Trophoblast cell (in vitro differentiated cells and primary cell): ENCODE results near the gene ADAM23.

Experiments used
- DNase-seq, 2 donors: peaks; one replicate each; pipeline ENCODE4 v3.0.0-alpha.2; 2016
- H2AFZ ChIP-seq: 2 replicates; pipeline ENCODE4 v1.6.1; 2013; ENCODE audit warnings: low read length, moderate library complexity, mild to moderate bottlenecking; ENCODE audit not compliant: insufficient read depth, poor library complexity
- H2AK5ac ChIP-seq: 2 replicates; pipeline ENCODE4 v1.6.1; 2013; ENCODE audit warnings: mild to moderate bottlenecking, low read length
- H2BK120ac ChIP-seq: 2 replicates; pipeline ENCODE4 v1.6.1; 2013; ENCODE audit warnings: low read length, mild to moderate bottlenecking, moderate library complexity; ENCODE audit not compliant: insufficient read depth, poor library complexity
- H2BK12ac ChIP-seq: 2 replicates; pipeline ENCODE4 v1.6.1; 2013; ENCODE audit warnings: mild to moderate bottlenecking, low read length, moderate library complexity
- H2BK5ac ChIP-seq: 2 replicates; pipeline ENCODE4 v1.6.1; 2013; ENCODE audit warnings: low read length, low read depth, moderate library complexity, mild to moderate bottlenecking; ENCODE audit not compliant: poor library complexity
- H3K14ac ChIP-seq: 2 replicates; pipeline ENCODE4 v1.6.1; 2013; ENCODE audit warnings: mild to moderate bottlenecking, low read length
- H3K18ac ChIP-seq: 2 replicates; pipeline ENCODE4 v1.6.1; 2013; ENCODE audit warnings: mild to moderate bottlenecking, low read length
- H3K23ac ChIP-seq: 2 replicates; pipeline ENCODE4 v1.6.1; 2013; ENCODE audit warnings: low read length
- H3K27ac ChIP-seq: 2 replicates; pipeline ENCODE4 v1.5.1; 2013; ENCODE audit warnings: low read depth, mild to moderate bottlenecking, inconsistent platforms, low read length, moderate library complexity
- H3K27me3 ChIP-seq: 2 replicates; pipeline ENCODE4 v1.6.1; 2013; ENCODE audit warnings: inconsistent platforms, mild to moderate bottlenecking, low read length, moderate library complexity; ENCODE audit not compliant: insufficient read depth
- H3K36me3 ChIP-seq, 2 experiments: 1 replicate in 1 of 2; 2 replicates in 1 of 2; pipeline ENCODE4 v1.6.1; 2013; ENCODE audit warnings: low read length in 2 of 2, mild to moderate bottlenecking in 2 of 2, moderate library complexity in 1 of 2; ENCODE audit not compliant: insufficient read depth in 2 of 2, control insufficient read depth in 1 of 2
- H3K4ac ChIP-seq: 2 replicates; pipeline ENCODE4 v1.6.1; 2013; ENCODE audit warnings: low read depth, mild to moderate bottlenecking, low read length, moderate library complexity
- H3K4me1 ChIP-seq, 2 experiments: 1 replicate in 1 of 2; 2 replicates in 1 of 2; pipeline ENCODE4 v1.6.1; 2013; ENCODE audit warnings: low read length in 2 of 2, mild to moderate bottlenecking in 2 of 2, moderate library complexity in 1 of 2; ENCODE audit not compliant: insufficient read depth in 2 of 2, control insufficient read depth in 1 of 2
- H3K4me2 ChIP-seq: 2 replicates; pipeline ENCODE4 v1.6.1; 2013; ENCODE audit warnings: inconsistent platforms, mild to moderate bottlenecking, low read length, moderate library complexity
- H3K4me3 ChIP-seq: 2 replicates; pipeline ENCODE4 v1.5.1; 2013; ENCODE audit warnings: mild to moderate bottlenecking, low read depth, low read length, inconsistent platforms
- H3K79me1 ChIP-seq: one replicate; pipeline ENCODE4 v1.6.1; 2013; ENCODE audit warnings: low read length
- H3K79me2 ChIP-seq: 2 replicates; pipeline ENCODE4 v1.6.1; 2013; ENCODE audit warnings: low read length, mild to moderate bottlenecking; ENCODE audit not compliant: control insufficient read depth, insufficient read depth, poor library complexity
- H3K9ac ChIP-seq: 2 replicates; pipeline ENCODE4 v1.6.1; 2013; ENCODE audit warnings: mild to moderate bottlenecking, low read length
- H3K9me3 ChIP-seq: 2 replicates; pipeline ENCODE4 v1.6.1; 2013; ENCODE audit warnings: low read depth, mild to moderate bottlenecking, control low read depth, inconsistent platforms, low read length; ENCODE audit not compliant: insufficient read depth
- H4K12ac ChIP-seq: 2 replicates; pipeline ENCODE4 v1.6.1; 2013; ENCODE audit warnings: low read depth, mild to moderate bottlenecking, low read length, moderate library complexity
- H4K8ac ChIP-seq: 2 replicates; pipeline ENCODE4 v1.6.1; 2013; ENCODE audit warnings: low read depth, mild to moderate bottlenecking, low read length, moderate library complexity
- H4K91ac ChIP-seq: one replicate; pipeline ENCODE4 v1.6.1; 2013; ENCODE audit warnings: low read depth, mild to moderate bottlenecking, low read length, moderate library complexity
- WGBS: extraction: QIAGEN DNeasy Blood & Tissue Kit; methylation state at CpG from one replicate; pipeline ENCODE4 v1.1.7; 2013; ENCODE audit warnings: missing lambda C conversion rate; ENCODE audit not compliant: insufficient read length, insufficient coverage; ENCODE audit errors: extremely low coverage; 5-methylcytosine and 5-hydroxymethylcytosine counted together

The ADAM23 gene

GRCh38 chr2:206665251-206665650 lies 221.9 kb downstream of the ADAM23 start:
- H4K8ac ChIP-seq = no peak overlapping the region
- H3K27me3 ChIP-seq = no peaks in the 10 kb centered on the region
- no peak overlapping the region for H3K18ac ChIP-seq
- H3K79me2 ChIP-seq = no peaks in the 10 kb centered on the region
- no peak overlapping the region for H4K91ac ChIP-seq
- H2AFZ ChIP-seq = no peak overlapping the region
- no peak overlapping the region for H2BK120ac ChIP-seq
- no peak overlapping the region for H3K4me3 ChIP-seq
- no peaks in the 10 kb centered on the region for H3K36me3 ChIP-seq
- H3K23ac ChIP-seq = no peak overlapping the region
- H3K4me2 ChIP-seq = no peak overlapping the region
- no peak overlapping the region for H4K12ac ChIP-seq
- no peaks in the 10 kb centered on the region for H3K79me1 ChIP-seq
- no peak overlapping the region for H3K27ac ChIP-seq
- H2BK12ac ChIP-seq = no peak overlapping the region
- H3K4me1 ChIP-seq = no peaks in the 10 kb centered on the region
- no peak overlapping the region for H2AK5ac ChIP-seq
- no peak overlapping the region for H2BK5ac ChIP-seq
- no peak overlapping the region for H3K4ac ChIP-seq
- no peaks in the 10 kb centered on the region for H3K9me3 ChIP-seq
- H3K9ac ChIP-seq = no peak overlapping the region
- H3K14ac ChIP-seq = no peak overlapping the region
- no peak for DNase-seq
- WGBS = no CpG with 5 or more reads among the region's 3 CpGs
